IMR-90 (cell line): ENCODE measurements around the gene PPP1R9A.

Experiments used
- CHD1 ChIP-seq: IDR thresholded peaks from 2 replicates; pipeline ENCODE4 v1.6.1; 2012; ENCODE audit warnings: low read depth, low read length, improper control_type of control experiment
- ELK1 ChIP-seq: fragments of 150-350 bp; IDR thresholded peaks from 2 replicates; pipeline ENCODE4 v1.6.1; 2016; ENCODE audit warnings: low read depth, mild to moderate bottlenecking, low read length, moderate library complexity, borderline replicate concordance
- MAFK ChIP-seq: IDR thresholded peaks from 2 replicates; pipeline ENCODE4 v1.6.1; 2012; ENCODE audit warnings: low read depth, low read length, improper control_type of control experiment
- POLR2A ChIP-seq: IDR thresholded peaks from 2 replicates; pipeline ENCODE4 v1.6.1; 2012; ENCODE audit warnings: mild to moderate bottlenecking, low read depth, low read length
- RAD21 ChIP-seq: IDR thresholded peaks from 2 replicates; pipeline ENCODE4 v1.6.1; 2012; ENCODE audit warnings: low read length, improper control_type of control experiment
- RFX5 ChIP-seq: IDR thresholded peaks from 2 replicates; pipeline ENCODE4 v1.8.0; 2012; ENCODE audit warnings: low read depth, mild to moderate bottlenecking, low read length, moderate library complexity
- SMC3 ChIP-seq: fragments of 150-350 bp; IDR thresholded peaks from 2 replicates; pipeline ENCODE4 v1.6.1; 2016; ENCODE audit warnings: low read depth, mild to moderate bottlenecking, antibody characterized with exemption, low read length, moderate library complexity
- TF ChIP-seq, protein P1 (sequence below): conservative IDR thresholded peaks from 2 replicates; pipeline ENCODE4 v1.5.1; 2012; ENCODE audit warnings: mild to moderate bottlenecking, low read depth, low read length, improper control_type of control experiment
- TF ChIP-seq, protein P2 (sequence below): fragments of 150-350 bp; IDR thresholded peaks from 2 replicates; pipeline ENCODE4 v1.6.1; 2017; ENCODE audit warnings: mild to moderate bottlenecking, antibody characterized with exemption, low read length, low read depth

GRCh38 chr7:95004618-95005247, 97.3 kb downstream of the PPP1R9A start:
- TF ChIP-seq, protein P1, sequence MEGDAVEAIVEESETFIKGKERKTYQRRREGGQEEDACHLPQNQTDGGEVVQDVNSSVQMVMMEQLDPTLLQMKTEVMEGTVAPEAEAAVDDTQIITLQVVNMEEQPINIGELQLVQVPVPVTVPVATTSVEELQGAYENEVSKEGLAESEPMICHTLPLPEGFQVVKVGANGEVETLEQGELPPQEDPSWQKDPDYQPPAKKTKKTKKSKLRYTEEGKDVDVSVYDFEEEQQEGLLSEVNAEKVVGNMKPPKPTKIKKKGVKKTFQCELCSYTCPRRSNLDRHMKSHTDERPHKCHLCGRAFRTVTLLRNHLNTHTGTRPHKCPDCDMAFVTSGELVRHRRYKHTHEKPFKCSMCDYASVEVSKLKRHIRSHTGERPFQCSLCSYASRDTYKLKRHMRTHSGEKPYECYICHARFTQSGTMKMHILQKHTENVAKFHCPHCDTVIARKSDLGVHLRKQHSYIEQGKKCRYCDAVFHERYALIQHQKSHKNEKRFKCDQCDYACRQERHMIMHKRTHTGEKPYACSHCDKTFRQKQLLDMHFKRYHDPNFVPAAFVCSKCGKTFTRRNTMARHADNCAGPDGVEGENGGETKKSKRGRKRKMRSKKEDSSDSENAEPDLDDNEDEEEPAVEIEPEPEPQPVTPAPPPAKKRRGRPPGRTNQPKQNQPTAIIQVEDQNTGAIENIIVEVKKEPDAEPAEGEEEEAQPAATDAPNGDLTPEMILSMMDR: no peak
- no peak for TF ChIP-seq MAFK
- TF ChIP-seq POLR2A: no peak
- TF ChIP-seq RAD21: no peak
- TF ChIP-seq, protein P2, sequence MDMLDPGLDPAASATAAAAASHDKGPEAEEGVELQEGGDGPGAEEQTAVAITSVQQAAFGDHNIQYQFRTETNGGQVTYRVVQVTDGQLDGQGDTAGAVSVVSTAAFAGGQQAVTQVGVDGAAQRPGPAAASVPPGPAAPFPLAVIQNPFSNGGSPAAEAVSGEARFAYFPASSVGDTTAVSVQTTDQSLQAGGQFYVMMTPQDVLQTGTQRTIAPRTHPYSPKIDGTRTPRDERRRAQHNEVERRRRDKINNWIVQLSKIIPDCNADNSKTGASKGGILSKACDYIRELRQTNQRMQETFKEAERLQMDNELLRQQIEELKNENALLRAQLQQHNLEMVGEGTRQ: no peak
- no peak for TF ChIP-seq CHD1
- no peak for TF ChIP-seq RFX5
- no peak for TF ChIP-seq ELK1
- TF ChIP-seq SMC3: no peak
